HEK293T (cell line): ENCODE results near the gene RETREG2.

Source experiments
- CTCF ChIA-PET: fragments of 350-600 bp; formaldehyde crosslinking; extraction: SDS; loops from one replicate; lab custom pipeline; 2021; ENCODE audit warnings: antibody characterized with exemption, inconsistent platforms; lab: Yijun Ruan, JAX
- POLR2A ChIA-PET: fragments of 350-600 bp; formaldehyde crosslinking; extraction: SDS; loops from one replicate; lab custom pipeline; 2020; ENCODE audit warnings: antibody characterized with exemption, inconsistent platforms; lab: Yijun Ruan, JAX
- DNase-seq: peaks from one replicate; pipeline ENCODE4 v3.0.0; 2012; ENCODE audit warnings: mixed read lengths; ENCODE audit errors: extremely low spot score
- ARNT ChIP-seq: fragments of 450-650 bp; IDR thresholded peaks from 2 replicates; pipeline ENCODE4 v1.6.1; 2017; ENCODE audit warnings: mild to moderate bottlenecking
- BHLHE40 ChIP-seq: fragments of 450-650 bp; IDR thresholded peaks from 2 replicates; pipeline ENCODE4 v1.6.1; 2016; ENCODE audit warnings: mild to moderate bottlenecking, moderate library complexity, borderline replicate concordance
- CTBP1 ChIP-seq: fragments of 450-650 bp; IDR thresholded peaks from 2 replicates; pipeline ENCODE4 v1.6.1; 2016; ENCODE audit warnings: borderline replicate concordance
- ELF4 ChIP-seq: fragments of 450-650 bp; IDR thresholded peaks from 2 replicates; pipeline ENCODE4 v1.6.1; 2017; ENCODE audit warnings: antibody characterized with exemption
- FOXA1 ChIP-seq: fragments of 450-650 bp; IDR thresholded peaks from 2 replicates; pipeline ENCODE4 v1.6.1; 2016; ENCODE audit warnings: mild to moderate bottlenecking
- FOXK2 ChIP-seq: fragments of 450-650 bp; IDR thresholded peaks from 2 replicates; pipeline ENCODE4 v1.6.1; 2016; ENCODE audit warnings: mild to moderate bottlenecking
- FOXM1 ChIP-seq: fragments of 450-650 bp; IDR thresholded peaks from 2 replicates; pipeline ENCODE4 v1.6.1; 2017; ENCODE audit warnings: mild to moderate bottlenecking, borderline replicate concordance
- HDGF ChIP-seq: fragments of 450-650 bp; IDR thresholded peaks from 2 replicates; pipeline ENCODE4 v1.6.1; 2017; ENCODE audit warnings: antibody characterized with exemption, borderline replicate concordance
- L3MBTL2 ChIP-seq: fragments of 450-650 bp; conservative IDR thresholded peaks from 2 replicates; pipeline ENCODE4 v1.6.1; 2016; ENCODE audit warnings: mild to moderate bottlenecking
- LEF1 ChIP-seq: fragments of 450-650 bp; IDR thresholded peaks from 2 replicates; pipeline ENCODE4 v1.6.1; 2017; ENCODE audit warnings: mild to moderate bottlenecking, borderline replicate concordance
- NFRKB ChIP-seq: fragments of 450-650 bp; IDR thresholded peaks from 2 replicates; pipeline ENCODE4 v1.6.1; 2016; ENCODE audit warnings: mild to moderate bottlenecking, moderate library complexity
- PKNOX1 ChIP-seq: fragments of 450-650 bp; IDR thresholded peaks from 2 replicates; pipeline ENCODE4 v1.6.1; 2016
- SP1 ChIP-seq: fragments of 450-650 bp; IDR thresholded peaks from 2 replicates; pipeline ENCODE4 v1.6.1; 2017
- SUZ12 ChIP-seq: fragments of 450-650 bp; IDR thresholded peaks from 2 replicates; pipeline ENCODE4 v1.6.1; 2016; ENCODE audit warnings: mild to moderate bottlenecking
- TARDBP ChIP-seq: fragments of 450-650 bp; IDR thresholded peaks from 2 replicates; pipeline ENCODE4 v1.6.1; 2016
- ZNF384 ChIP-seq: fragments of 450-650 bp; IDR thresholded peaks from 2 replicates; pipeline ENCODE4 v1.6.1; 2016

Gene RETREG2

GRCh38 chr2:219206328-219207133, 28.5 kb downstream of the RETREG2 start, which contains the start of gene ZFAND2B:
Gene ZFAND2B (plus strand): TSS chr2:219206782. CDS start chr2:219206988, 206 bp downstream.
- ChIA-PET CTCF (interaction anchor here (1.0 kb wide), 1 partner anchor 88 kb away, joined by 3 read pairs; no protein-coding TSS in a partner anchor), POLR2A (interaction anchor here (0.7 to 2.4 kb wide), 16 partner anchors 8 to 88 kb away, joined by 3 to 25 read pairs (median 4); partner anchors contain the start of genes ABCB6, CNPPD1, DNAJB2 and GLB1L)
- TF ChIP-seq HDGF (0 out of 2 replicates have a peak, but pooled peaks have one; percentile 46), FOXA1 (no peak), FOXM1 (no peak), BHLHE40 (no peak), TARDBP (no peak), LEF1 (no peak), FOXK2 (no peak), ZNF384 (no peak), SUZ12 (no peak), ELF4 (0 out of 2 replicates have a peak, but pooled peaks have one; percentile 16), NFRKB (no peak), SP1 (no peak), CTBP1 (no peak), PKNOX1 (peak; percentile 32; the same call in 1 of the 2 replicates), L3MBTL2 (peak; percentile 65), ARNT (no peak)
- DNase-seq: peak; percentile 98

- ChIA-PET POLR2A (interaction anchor here (0.7 to 2.4 kb wide), 9 partner anchors 9 to 86 kb away, joined by 3 to 25 read pairs (median 5); partner anchors contain the start of genes ABCB6, CNPPD1 and DNAJB2), CTCF (interaction anchor here (1.1 kb wide), 1 partner anchor 31 kb away, joined by 3 read pairs; the partner anchor contains the start of gene CNPPD1)
- DNase-seq: no peak
- TF ChIP-seq HDGF: no peak
- no peak for TF ChIP-seq SUZ12
- no peak for TF ChIP-seq CTBP1
- TF ChIP-seq FOXM1: no peak
- no peak for TF ChIP-seq NFRKB
Observed at GRCh38 chr2:219207134-219207883, 29.2 kb downstream of the RETREG2 start.

DNA sequence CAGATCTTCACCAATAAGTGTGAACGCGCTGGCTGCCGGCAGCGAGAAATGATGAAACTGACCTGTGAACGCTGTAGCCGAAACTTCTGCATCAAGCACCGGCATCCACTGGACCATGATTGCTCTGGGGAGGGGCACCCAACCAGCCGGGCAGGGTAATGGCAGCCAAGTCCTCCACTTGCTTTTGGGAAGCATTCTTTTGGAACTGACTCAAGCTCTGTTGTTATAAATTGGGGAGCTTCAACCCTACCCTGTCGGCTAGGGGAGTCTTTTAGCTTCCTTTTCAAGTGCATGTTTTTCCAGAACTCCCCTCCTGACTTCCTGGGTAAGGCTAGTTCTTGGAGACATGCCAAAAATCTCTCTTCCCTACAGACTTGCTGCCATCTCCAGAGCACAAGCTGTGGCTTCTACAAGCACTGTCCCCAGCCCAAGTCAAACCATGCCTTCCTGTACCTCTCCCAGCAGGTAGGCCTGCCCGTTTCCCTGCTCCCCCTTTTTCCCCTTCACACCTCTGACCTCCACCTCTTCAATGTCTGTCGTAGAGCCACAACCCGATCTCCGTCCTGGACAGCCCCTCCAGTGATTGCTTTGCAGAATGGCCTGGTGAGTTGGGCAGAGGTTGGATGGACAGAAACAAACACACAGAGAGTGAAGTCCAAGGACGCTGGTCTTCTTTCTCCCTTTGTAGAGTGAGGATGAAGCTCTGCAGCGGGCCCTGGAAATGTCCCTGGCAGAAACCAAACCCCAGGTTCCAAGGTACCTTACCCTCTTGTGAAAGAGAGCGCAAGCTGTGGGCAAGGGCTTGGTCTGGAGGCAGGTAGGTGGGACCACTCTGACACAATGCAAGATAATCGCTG, 30.0 kb downstream of the RETREG2 start:
- DNase-seq: no peak
- TF ChIP-seq TARDBP: no peak
- no peak for TF ChIP-seq FOXA1
- no peak for TF ChIP-seq BHLHE40
- ChIA-PET POLR2A (interaction anchor here (1.4 to 2.0 kb wide), 4 partner anchors 11 to 71 kb away, joined by 3 to 7 read pairs (median 5); partner anchors contain the start of genes CNPPD1 and DNAJB2), CTCF (interaction anchor here (0.8 to 1.1 kb wide), 2 partner anchors 32 to 89 kb away, joined by 3 read pairs; partner anchors contain the start of gene CNPPD1)

DNA sequence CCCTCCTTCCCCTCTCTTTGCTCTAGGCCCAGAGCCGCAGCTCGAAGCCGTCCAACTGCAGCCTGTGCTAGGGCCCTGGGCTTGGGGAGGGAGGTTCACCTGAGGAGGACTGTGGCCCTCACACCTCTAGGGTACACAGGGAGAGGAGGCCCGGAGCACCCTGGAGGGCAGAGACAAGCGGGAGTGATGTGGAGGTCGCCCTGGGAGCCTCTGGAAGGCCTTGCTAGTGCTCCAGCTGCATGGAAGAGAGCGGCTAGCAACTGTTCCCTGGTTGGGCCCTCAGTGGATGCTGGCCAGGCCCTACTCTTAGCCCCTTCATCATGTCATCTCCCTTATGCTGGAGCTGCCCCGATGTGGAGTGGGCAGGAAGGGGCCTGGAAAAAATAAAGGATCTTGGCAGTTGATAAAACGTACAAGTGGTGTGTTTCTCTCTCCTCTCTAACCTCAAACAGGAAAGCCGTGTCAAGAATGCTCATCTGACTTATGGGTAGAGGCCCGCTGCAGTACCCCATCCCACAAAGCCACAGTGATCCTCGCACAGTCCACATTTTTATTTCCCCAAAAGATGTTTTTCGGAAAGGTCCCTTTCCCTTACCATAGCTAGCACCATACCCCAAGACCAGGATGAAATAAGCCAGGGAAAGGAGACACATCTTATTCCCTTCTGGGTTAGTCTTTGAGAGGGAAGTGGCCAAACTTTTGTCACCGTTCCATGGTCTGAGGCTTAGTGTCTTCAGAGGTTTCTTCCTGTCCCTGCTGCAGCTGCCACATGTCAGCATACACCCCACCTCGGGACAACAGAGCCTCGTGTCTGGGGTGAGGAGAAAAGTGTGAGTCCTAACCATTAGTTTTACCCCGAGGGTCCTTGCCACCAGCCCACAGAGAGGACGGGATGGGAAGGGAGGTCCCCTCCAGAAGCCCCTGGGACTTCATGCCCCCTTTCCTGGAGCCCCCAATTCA, 31.4 kb downstream of the RETREG2 start:
- DNase-seq: no peak
- TF ChIP-seq ZNF384: no peak
- no peak for TF ChIP-seq CTBP1
- TF ChIP-seq ARNT: no peak
- no peak for TF ChIP-seq FOXM1
- TF ChIP-seq PKNOX1: no peak
- TF ChIP-seq SUZ12: no peak
- no peak for TF ChIP-seq FOXA1
- no peak for TF ChIP-seq LEF1
- TF ChIP-seq FOXK2: no peak
- TF ChIP-seq TARDBP: no peak
- no peak for TF ChIP-seq ELF4
- no peak for TF ChIP-seq HDGF
- TF ChIP-seq SP1: no peak
- TF ChIP-seq BHLHE40: no peak
- TF ChIP-seq NFRKB: no peak
- ChIA-PET CTCF (no interaction called here), POLR2A (interaction anchor here (2.0 kb wide), 1 partner anchor 33 kb away, joined by 5 read pairs; the partner anchor contains the start of gene CNPPD1)
